Lung (tissue), 13 donors: ENCODE data around the gene HOXD11. TPM values are rescaled to one million over a fixed set of nuclear protein-coding genes. Genes with fewer than 3 reads are reported as not detected.
A peak's percentile ranks its signal among the peaks of the same experiment; 100 is the strongest.

Experiments used
- ATAC-seq: fragments of 200-7000 bp; cut with Tn5 transposase; one replicate; pipeline ENCODE4 v1.9.1; 2020; ENCODE audit warnings: moderate number of reproducible peaks; ENCODE audit not compliant: insufficient read depth, low FRiP score
- DNase-seq, 3 donors: peaks; one replicate each; pipeline ENCODE4 v3.0.0-alpha.2; 2013 to 2017
- H3K27ac ChIP-seq, 2 donors: one replicate each; pipeline ENCODE4 v1.5.1; 2013; ENCODE audit warnings: mild to moderate bottlenecking in 2 of 2, moderate library complexity in 2 of 2, control low read depth in 1 of 2, inconsistent platforms in 1 of 2, low read depth in 1 of 2, low read length in 1 of 2
- H3K27me3 ChIP-seq, 3 donors: one replicate each; pipeline ENCODE4 v1.5.1; 2013; ENCODE audit warnings: low read length in 2 of 3; ENCODE audit not compliant: control insufficient read depth in 3 of 3, insufficient read depth in 3 of 3
- H3K36me3 ChIP-seq, 4 donors: one replicate each; pipeline ENCODE4 v1.5.1; 2013; ENCODE audit warnings: low read length in 4 of 4, mild to moderate bottlenecking in 1 of 4, moderate library complexity in 1 of 4; ENCODE audit not compliant: control insufficient read depth in 4 of 4, insufficient read depth in 4 of 4
- H3K4me1 ChIP-seq, 5 donors: one replicate each; pipeline ENCODE4 v1.5.1; 2013; ENCODE audit warnings: low read length in 5 of 5, mild to moderate bottlenecking in 2 of 5, moderate library complexity in 1 of 5; ENCODE audit not compliant: control insufficient read depth in 5 of 5, insufficient read depth in 5 of 5
- H3K4me3 ChIP-seq: one replicate; pipeline ENCODE4 v1.5.1; 2013; ENCODE audit warnings: mild to moderate bottlenecking, control low read depth, moderate library complexity
- H3K9ac ChIP-seq, 2 donors: one replicate each; pipeline ENCODE4 v1.5.1; 2013; ENCODE audit warnings: low read length in 2 of 2, control low read depth in 1 of 2; ENCODE audit not compliant: insufficient read depth in 1 of 2
- H3K9me3 ChIP-seq, 4 donors: one replicate each; pipeline ENCODE4 v1.5.1; 2013; ENCODE audit warnings: low read length in 3 of 4, mild to moderate bottlenecking in 1 of 4, moderate library complexity in 1 of 4; ENCODE audit not compliant: control insufficient read depth in 4 of 4, insufficient read depth in 3 of 4
- WGBS, 2 donors: extraction: QIAGEN DNeasy Blood & Tissue Kit; methylation state at CpG; one replicate each; pipeline ENCODE4 v1.1.7; 2013; 5-methylcytosine and 5-hydroxymethylcytosine counted together
- polyA plus RNA-seq, 2 donors: library from polyadenylated mRNA; stranded (reverse); fragments of 200-250 nt; gene quantifications; one replicate each; pipeline ENCODE4 v1.2.1, GENCODE V29; 2013
- small RNA-seq: library from RNA; depleted of rRNA; stranded (forward); fragments of <200 nt; gene quantifications from one replicate; pipeline ENCODE3, GENCODE V24; 2014; ENCODE audit warnings: low replicate concordance
- total RNA-seq, 2 donors: library from RNA; depleted of rRNA in 1 of 2; stranded (reverse); fragments of >200 nt in 1 of 2; gene quantifications; one replicate each; pipeline ENCODE4 v1.2.1, GENCODE V29; 2014 to 2021
- TF ChIP-seq, protein P1 (sequence below): IDR thresholded peaks from 2 replicates; pipeline ENCODE4 v1.5.1; 2012; ENCODE audit warnings: mild to moderate bottlenecking; ENCODE audit errors: control extremely low read depth, extremely low read depth
- donor health status: control.
- donor health status: control.
- donor health status: Bipolar disorder and iron deficiency.
- donor health status: healthy.
- donor health status: DM: yes; HTN: yes; CAD: no.

The HOXD11 gene
- total and polyA plus RNA-seq, 4 donors: not detected

DNA sequence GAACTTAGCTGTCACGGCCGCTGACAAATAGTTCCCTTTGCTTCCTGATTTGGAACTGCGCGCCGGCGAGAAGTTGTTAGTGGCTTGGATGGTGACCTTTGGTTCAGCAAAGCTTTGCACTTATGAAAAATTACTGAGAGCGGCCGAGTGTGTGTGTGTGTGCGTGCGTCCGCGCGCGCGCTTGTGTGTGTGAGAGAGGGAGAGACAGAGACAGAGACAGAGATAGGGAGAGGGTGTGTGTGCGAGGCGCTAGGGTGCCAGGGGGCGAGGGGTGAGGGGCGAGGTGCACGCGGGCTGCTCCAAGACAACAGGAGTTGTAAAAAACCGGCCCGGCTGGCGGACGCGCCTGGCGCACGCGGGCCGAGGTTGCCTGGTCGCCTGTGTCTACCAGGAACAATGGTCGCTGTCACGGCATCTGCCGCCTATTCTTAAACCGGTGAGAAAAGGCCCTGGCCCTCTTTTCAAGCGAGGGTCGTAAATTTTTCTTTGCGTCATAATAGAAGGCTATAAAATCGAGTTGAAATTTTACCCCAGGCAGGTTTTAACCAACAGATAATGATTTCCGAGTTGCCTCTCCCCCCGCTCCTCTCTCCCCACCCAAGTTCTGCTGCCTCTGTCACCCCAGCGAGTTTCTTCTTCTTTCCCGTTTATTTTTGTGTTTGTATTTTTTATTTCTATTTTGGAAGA lies 50.6 kb downstream of the HOXD11 start:
- Histone ChIP-seq H3K27ac (no peak overlapping the region), H3K9ac (no peak overlapping the region), H3K4me3 (no peak overlapping the region), H3K9me3 (peaks cover 0 to 19% (median 0%) of the 10 kb centered on the region in 4 donors), H3K27me3 (peaks cover 24 to 96% (median 96%) of the 10 kb centered on the region in 3 donors), H3K36me3 (no peaks in the 10 kb centered on the region), H3K4me1 (peaks cover 0 to 28% (median 9%) of the 10 kb centered on the region in 5 donors)
- WGBS, 2 donors: 5 to 10% methylated on average over 42 to 43 of the region's 43 CpGs
- ATAC-seq: no peak
- TF ChIP-seq, protein P1, sequence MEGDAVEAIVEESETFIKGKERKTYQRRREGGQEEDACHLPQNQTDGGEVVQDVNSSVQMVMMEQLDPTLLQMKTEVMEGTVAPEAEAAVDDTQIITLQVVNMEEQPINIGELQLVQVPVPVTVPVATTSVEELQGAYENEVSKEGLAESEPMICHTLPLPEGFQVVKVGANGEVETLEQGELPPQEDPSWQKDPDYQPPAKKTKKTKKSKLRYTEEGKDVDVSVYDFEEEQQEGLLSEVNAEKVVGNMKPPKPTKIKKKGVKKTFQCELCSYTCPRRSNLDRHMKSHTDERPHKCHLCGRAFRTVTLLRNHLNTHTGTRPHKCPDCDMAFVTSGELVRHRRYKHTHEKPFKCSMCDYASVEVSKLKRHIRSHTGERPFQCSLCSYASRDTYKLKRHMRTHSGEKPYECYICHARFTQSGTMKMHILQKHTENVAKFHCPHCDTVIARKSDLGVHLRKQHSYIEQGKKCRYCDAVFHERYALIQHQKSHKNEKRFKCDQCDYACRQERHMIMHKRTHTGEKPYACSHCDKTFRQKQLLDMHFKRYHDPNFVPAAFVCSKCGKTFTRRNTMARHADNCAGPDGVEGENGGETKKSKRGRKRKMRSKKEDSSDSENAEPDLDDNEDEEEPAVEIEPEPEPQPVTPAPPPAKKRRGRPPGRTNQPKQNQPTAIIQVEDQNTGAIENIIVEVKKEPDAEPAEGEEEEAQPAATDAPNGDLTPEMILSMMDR: no peak
- peak in 1 of 3 donors; percentile 25 for DNase-seq

DNA sequence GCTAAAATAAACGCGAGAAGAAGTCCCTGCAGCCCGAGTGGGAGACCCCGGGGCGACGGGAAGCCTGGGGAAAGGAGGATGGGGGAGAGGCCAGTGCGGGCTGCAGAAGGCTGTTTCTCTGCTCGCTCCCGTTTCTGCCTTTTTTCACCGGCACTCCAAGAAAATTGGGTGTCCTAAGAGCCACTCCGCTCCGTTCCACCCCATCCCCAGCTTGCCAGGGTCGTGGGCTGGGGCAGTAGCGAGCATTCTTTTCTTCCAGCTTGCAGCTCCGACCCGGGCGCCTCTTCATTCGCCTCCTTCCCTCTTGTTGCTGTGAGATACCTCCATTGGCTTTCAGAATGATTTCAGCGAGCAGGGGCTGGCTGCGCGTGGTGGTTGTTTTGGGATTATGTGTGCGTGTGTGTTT lies 51.1 kb downstream of the HOXD11 start:
- no peak for ATAC-seq
- Histone ChIP-seq H3K9ac (no peak overlapping the region), H3K9me3 (peaks cover 0 to 20% (median 0%) of the 10 kb centered on the region in 4 donors), H3K27ac (no peak overlapping the region), H3K27me3 (peaks cover 23 to 96% (median 95%) of the 10 kb centered on the region in 3 donors), H3K4me1 (peaks cover 0 to 28% (median 9%) of the 10 kb centered on the region in 5 donors), H3K36me3 (no peaks in the 10 kb centered on the region), H3K4me3 (no peak overlapping the region)
- WGBS, 2 donors: 8 to 9% methylated on average over 22 of the region's 22 CpGs
- DNase-seq: peak in 2 of 3 donors; percentile 25 to 44
- TF ChIP-seq, protein P1: no peak

- DNase-seq (peak in 1 of 3 donors; percentile 10), ATAC-seq (no peak)
- Histone ChIP-seq H3K4me3 (no peak overlapping the region), H3K9me3 (peaks cover 0 to 25% (median 0%) of the 10 kb centered on the region in 4 donors), H3K36me3 (no peaks in the 10 kb centered on the region), H3K27ac (no peak overlapping the region), H3K27me3 (peaks cover 30 to 96% (median 95%) of the 10 kb centered on the region in 3 donors), H3K4me1 (peaks cover 0 to 28% (median 9%) of the 10 kb centered on the region in 5 donors), H3K9ac (no peak overlapping the region)
- WGBS, 2 donors: 6 to 7% methylated on average over 39 of the region's 39 CpGs
- TF ChIP-seq, protein P1: no peak
Measured at GRCh38 chr2:176158855-176159662, 52.0 kb downstream of the HOXD11 start.

Small RNA genes within 50 kb of the gene (small RNA-seq; reads per million reads assigned to genes)
- 2,837 reads per million, percentile 100 among the genes with 10 or more reads in this experiment for gene MIR10B

Other genes with a start within 250 kb of the HOXD11 start
- 10 to 100 TPM; 27.6 to 48.2 TPM for gene LNPK, start 105.0 kb upstream of the HOXD11 start, total RNA-seq
- gene LNPK, start 105.0 kb upstream of the HOXD11 start, polyA plus RNA-seq: 1 to 10 TPM; 4.7 to 5.8 TPM
- gene EVX2, start 23.3 kb upstream of the HOXD11 start, total RNA-seq: not detected
- gene EVX2, start 23.3 kb upstream of the HOXD11 start, polyA plus RNA-seq: not detected
- gene HOXD13, start 14.6 kb upstream of the HOXD11 start, total RNA-seq: not detected
- not detected for gene HOXD13, start 14.6 kb upstream of the HOXD11 start, polyA plus RNA-seq
- not detected for gene HOXD12, start 7.5 kb upstream of the HOXD11 start, total RNA-seq
- not detected for gene HOXD12, start 7.5 kb upstream of the HOXD11 start, polyA plus RNA-seq
- under 1 TPM in 1 of 2 donors, not detected in 1; 0.54 TPM for gene HOXD10, start 9.5 kb downstream of the HOXD11 start, total RNA-seq
- gene HOXD10, start 9.5 kb downstream of the HOXD11 start, polyA plus RNA-seq: under 1 TPM in 1 of 2 donors, not detected in 1; 0.05 TPM
- gene HOXD9, start 15.4 kb downstream of the HOXD11 start, total RNA-seq: under 1 TPM; 0.65 to 0.80 TPM
- under 1 TPM; 0.29 to 0.37 TPM for gene HOXD9, start 15.4 kb downstream of the HOXD11 start, polyA plus RNA-seq
- gene HOXD8, start 22.4 kb downstream of the HOXD11 start, total RNA-seq: 1 to 10 TPM; 1.2 to 1.6 TPM
- under 1 TPM; 0.34 to 0.85 TPM for gene HOXD8, start 22.4 kb downstream of the HOXD11 start, polyA plus RNA-seq
- 1 to 10 TPM in 1 of 2 donors, under 1 TPM in 1; 0.74 to 1.1 TPM for gene HOXD4, start 44.3 kb downstream of the HOXD11 start, total RNA-seq
- gene HOXD4, start 44.3 kb downstream of the HOXD11 start, polyA plus RNA-seq: under 1 TPM; 0.12 to 0.23 TPM
- 1 to 10 TPM; 1.1 to 2.5 TPM for gene HOXD3, start 50.0 kb downstream of the HOXD11 start, total RNA-seq
- under 1 TPM; 0.07 to 0.18 TPM for gene HOXD3, start 50.0 kb downstream of the HOXD11 start, polyA plus RNA-seq
- 1 to 10 TPM in 1 of 2 donors, under 1 TPM in 1; 0.40 to 2.5 TPM for gene HOXD1, start 81.4 kb downstream of the HOXD11 start, total RNA-seq
- 1 to 10 TPM in 1 of 2 donors, under 1 TPM in 1; 0.90 to 3.2 TPM for gene HOXD1, start 81.4 kb downstream of the HOXD11 start, polyA plus RNA-seq
- gene MTX2, start 162.2 kb downstream of the HOXD11 start, total RNA-seq: 10 to 100 TPM; 20.2 to 27.7 TPM
- gene MTX2, start 162.2 kb downstream of the HOXD11 start, polyA plus RNA-seq: 10 to 100 TPM; 27.8 to 42.1 TPM